GM12878 (cell line): ENCODE data around the gene LRCH4. TPM values are rescaled to one million over a fixed set of nuclear protein-coding genes. Genes with fewer than 3 reads are reported as not detected.

Source experiments
- ATF3 ChIP-seq: IDR thresholded peaks from 2 replicates; pipeline ENCODE4 v1.6.1; 2011; ENCODE audit warnings: low read depth, mild to moderate bottlenecking, low read length, moderate library complexity, borderline replicate concordance; ENCODE audit errors: extremely low read depth
- ATF7 ChIP-seq: fragments of 450-650 bp; IDR thresholded peaks from 2 replicates; pipeline ENCODE4 v1.6.1; 2016; ENCODE audit warnings: low read depth, mild to moderate bottlenecking
- BACH1 ChIP-seq: fragments of 450-650 bp; IDR thresholded peaks from 2 replicates; pipeline ENCODE4 v1.6.1; 2017; ENCODE audit warnings: mild to moderate bottlenecking, borderline replicate concordance
- BCL3 ChIP-seq: IDR thresholded peaks from 2 replicates; pipeline ENCODE4 v1.6.1; 2011; ENCODE audit warnings: borderline replicate concordance, low read depth, mild to moderate bottlenecking, moderate library complexity, low read length; ENCODE audit not compliant: insufficient read depth, poor library complexity, severe bottlenecking
- BCLAF1 ChIP-seq: fragments of 450-650 bp; IDR thresholded peaks from 2 replicates; pipeline ENCODE4 v1.6.1; 2017; ENCODE audit warnings: antibody characterized with exemption, mild to moderate bottlenecking, moderate library complexity
- CREB1 ChIP-seq: IDR thresholded peaks from 2 replicates; pipeline ENCODE4 v1.6.1; 2012; ENCODE audit warnings: low read depth, mild to moderate bottlenecking, inconsistent platforms
- FOXM1 ChIP-seq: IDR thresholded peaks from 2 replicates; pipeline ENCODE4 v1.6.1; 2012; ENCODE audit warnings: low read depth, mild to moderate bottlenecking, inconsistent platforms, low read length, moderate library complexity
- HSF1 ChIP-seq: fragments of 150-350 bp; IDR thresholded peaks from 2 replicates; pipeline ENCODE4 v1.6.1; 2014; ENCODE audit warnings: mild to moderate bottlenecking, low read depth, low read length
- IKZF2 ChIP-seq, 2 experiments: fragments of 450-650 bp; IDR thresholded peaks; 2 replicates each; pipeline ENCODE4 v1.6.1; 2017; ENCODE audit warnings: mild to moderate bottlenecking in 2 of 2, moderate library complexity in 2 of 2
- JUNB ChIP-seq: IDR thresholded peaks from 2 replicates; pipeline ENCODE4 v1.6.1; 2016; ENCODE audit warnings: antibody characterized with exemption, mild to moderate bottlenecking
- JUND ChIP-seq: IDR thresholded peaks from 2 replicates; pipeline ENCODE4 v1.6.1; 2012; ENCODE audit warnings: low read depth, mild to moderate bottlenecking, low read length, improper control_type of control experiment, moderate library complexity
- MYB ChIP-seq: fragments of 150-350 bp; IDR thresholded peaks from 2 replicates; pipeline ENCODE4 v1.6.1; 2014; ENCODE audit warnings: mild to moderate bottlenecking, low read depth, low read length, borderline replicate concordance
- NFXL1 ChIP-seq: fragments of 450-650 bp; IDR thresholded peaks from 2 replicates; pipeline ENCODE4 v1.6.1; 2017; ENCODE audit warnings: antibody characterized with exemption, mild to moderate bottlenecking, borderline replicate concordance
- NR2C2 ChIP-seq: IDR thresholded peaks from 2 replicates; pipeline ENCODE4 v1.6.1; 2011; ENCODE audit warnings: borderline replicate concordance, low read depth; ENCODE audit not compliant: control insufficient read depth, insufficient read length
- PAX8 ChIP-seq: fragments of 450-650 bp; IDR thresholded peaks from 2 replicates; pipeline ENCODE4 v1.6.1; 2017; ENCODE audit warnings: mild to moderate bottlenecking, moderate library complexity
- POLR2A ChIP-seq: IDR thresholded peaks from 2 replicates; pipeline ENCODE4 v1.6.1; 2011; ENCODE audit warnings: low read depth, mild to moderate bottlenecking, low read length
- TAF1 ChIP-seq: IDR thresholded peaks from 2 replicates; pipeline ENCODE4 v1.6.1; 2011; ENCODE audit warnings: mild to moderate bottlenecking, low read depth, low read length, borderline replicate concordance
- TCF3 ChIP-seq: IDR thresholded peaks from 2 replicates; pipeline ENCODE4 v1.6.1; 2012; ENCODE audit warnings: low read depth, mild to moderate bottlenecking, low read length, borderline replicate concordance; ENCODE audit not compliant: insufficient read depth
- ZBTB33 ChIP-seq: fragments of 450-650 bp; IDR thresholded peaks from 2 replicates; pipeline ENCODE4 v1.6.1; 2017; ENCODE audit warnings: mild to moderate bottlenecking
- ZNF207 ChIP-seq: fragments of 450-650 bp; IDR thresholded peaks from 2 replicates; pipeline ENCODE4 v1.6.1; 2014; ENCODE audit warnings: antibody characterized with exemption, mild to moderate bottlenecking, borderline replicate concordance
- ZNF622 ChIP-seq: fragments of 450-650 bp; IDR thresholded peaks from 2 replicates; pipeline ENCODE4 v1.6.1; 2017; ENCODE audit warnings: mild to moderate bottlenecking, inconsistent platforms
- ZSCAN29 ChIP-seq: fragments of 450-650 bp; IDR thresholded peaks from 2 replicates; pipeline ENCODE4 v1.6.1; 2017; ENCODE audit warnings: mild to moderate bottlenecking, moderate library complexity
- polyA plus RNA-seq, 11 experiments: library from polyadenylated mRNA; depleted of rRNA in 4 of 11; unstranded in 6 of 11; stranded (reverse) in 5 of 11; fragments of >200 nt; fragmentation: Nextera tagmentation in 4 of 11; fragmentation: Illumina TruSeq in 1 of 11; extraction: Ambion mirVana in 4 of 11; extraction: Trizol in 1 of 11; gene quantifications; 1 replicate in 1 of 11; 2 replicates in 10 of 11; pipeline versions ENCODE4 v1.2.1 to v1.2.3, GENCODE V29; 2011 to 2016; ENCODE audit warnings: inconsistent platforms in 2 of 11, missing spikeins in 2 of 11, low read depth in 1 of 11
- total RNA-seq, 4 experiments: library from RNA; depleted of rRNA in 3 of 4; stranded (reverse); fragments of >200 nt in 3 of 4; fragmentation: Illumina TruSeq in 1 of 4; extraction: Trizol in 1 of 4; gene quantifications; 2 replicates each; pipeline versions ENCODE4 v1.2.1 to v1.2.3, GENCODE V29; 2013 to 2021

The LRCH4 gene
- total and polyA plus RNA-seq, 10 of the 15 experiments (the other 5 are each of a cell fraction or from before 2014, with no cell fraction given) = 0.58 to 96.7 (median 28.4) TPM

GRCh38 chr7:100545360-100546128, 40.4 kb downstream of the LRCH4 start (continued):
- peak; percentile 45; the same call in 1 of the 2 replicates for TF ChIP-seq TAF1
- peak; percentile 94 for TF ChIP-seq JUNB
- no peak for TF ChIP-seq PAX8
- peak; percentile 57 to 61; a peak in 2 of 4 replicates for TF ChIP-seq IKZF2 (IDR thresholded peaks at IDR 0.05)
- no peak for TF ChIP-seq BCLAF1
- no peak for TF ChIP-seq MYB
- peak; percentile 63 for TF ChIP-seq POLR2A
- no peak for TF ChIP-seq BCL3
- TF ChIP-seq FOXM1 = no peak
- TF ChIP-seq JUND = peak; percentile 51; the same call in 1 of the 2 replicates
- no peak for TF ChIP-seq TCF3
- peak; percentile 61; the same call in 1 of the 2 replicates for TF ChIP-seq ZNF207
- TF ChIP-seq ZSCAN29 = no peak
- no peak for TF ChIP-seq NR2C2
- no peak for TF ChIP-seq ZNF622
- TF ChIP-seq BACH1 = no peak; the same call in 1 of the 2 replicates
- TF ChIP-seq ATF7 = peak; percentile 69
- TF ChIP-seq NFXL1 = no peak
- no peak for TF ChIP-seq HSF1
- no peak for TF ChIP-seq ATF3
- TF ChIP-seq CREB1 = no peak
- no peak for TF ChIP-seq ZBTB33
